Upper lobe of left lung (tissue), 6 donors: Measurements from ENCODE around the gene THBS1. TPM values are rescaled to one million over a fixed set of nuclear protein-coding genes. Genes with fewer than 3 reads are reported as not detected.

Experiments
- ATAC-seq, 2 donors: fragments of 200-7000 bp; cut with Tn5 transposase; one replicate each; pipeline ENCODE4 v1.9.1; 2022; ENCODE audit warnings: mild to moderate bottlenecking in 2 of 2, moderate library complexity in 2 of 2; ENCODE audit not compliant: low FRiP score in 2 of 2
- DNase-seq, 2 donors: peaks; one replicate each; pipeline ENCODE4 v3.0.0-alpha.2; 2019 to 2020
- H3K27ac ChIP-seq, 4 donors: fragments of 200-600 bp; sonication (generic); one replicate each; pipeline ENCODE4 v1.5.1; 2016 to 2019
- H3K27me3 ChIP-seq, 4 donors: fragments of 200-600 bp; sonication (generic); one replicate each; pipeline ENCODE4 v1.5.1; 2017 to 2019
- H3K36me3 ChIP-seq, 4 donors: fragments of 200-600 bp; sonication (generic); one replicate each; pipeline ENCODE4 v1.5.1; 2016 to 2019
- H3K4me1 ChIP-seq, 4 donors: fragments of 200-600 bp; sonication (generic); one replicate each; pipeline ENCODE4 v1.5.1; 2018 to 2019
- H3K4me3 ChIP-seq, 4 donors: fragments of 200-600 bp; sonication (generic); one replicate each; pipeline ENCODE4 v1.5.1; 2017 to 2019; ENCODE audit warnings: mild to moderate bottlenecking in 2 of 4, moderate library complexity in 1 of 4
- H3K9me3 ChIP-seq, 4 donors: fragments of 200-600 bp; sonication (generic); one replicate each; pipeline ENCODE4 v1.5.1; 2018 to 2019
- CTCF ChIP-seq, 6 experiments: fragments of 450-650 bp in 4 of 6; fragments of 200-600 bp in 2 of 6; sonication (generic) in 2 of 6; IDR thresholded peaks; one replicate each; pipeline ENCODE4 v1.5.1; 2016 to 2019; ENCODE audit warnings: antibody characterized with exemption in 6 of 6
- EP300 ChIP-seq, 4 donors: sonication (generic); formaldehyde crosslinking; IDR thresholded peaks; one replicate each; pipeline ENCODE4 v1.5.1; 2017; ENCODE audit warnings: antibody characterized with exemption in 4 of 4, control low read depth in 2 of 4
- POLR2A ChIP-seq, 4 donors: fragments of 450-650 bp; IDR thresholded peaks; one replicate each; pipeline ENCODE4 v1.5.1; 2016 to 2017; ENCODE audit warnings: antibody characterized with exemption in 4 of 4, mild to moderate bottlenecking in 2 of 4
- POLR2AphosphoS5 ChIP-seq, 2 donors: sonication (generic); formaldehyde crosslinking; IDR thresholded peaks; one replicate each; pipeline ENCODE4 v1.5.1; 2017; ENCODE audit warnings: antibody characterized with exemption in 2 of 2
- WGBS, 2 donors: methylation state at CpG; one replicate each; pipeline ENCODE4 v1.1.5; 2017 to 2018; 5-methylcytosine and 5-hydroxymethylcytosine counted together
- total RNA-seq, 6 donors: library from RNA; depleted of rRNA in 4 of 6; stranded (reverse); fragments of >200 nt in 4 of 6; gene quantifications; one replicate each; pipeline versions ENCODE4 v1.1.0 to v1.2.1, GENCODE V29; 2016 to 2021
- donor health status: DM: no; HTN: no; CAD: no; lungs with moderate emphysema.
- donor health status: DM: no; HTN: yes; CAD: no; lungs with severe emphysema.

The THBS1 gene
- total RNA-seq, 6 donors from 2014 or later = 405 to 497 (median 457) TPM

GRCh38 chr15:39558421-39558820, 22.5 kb upstream of the THBS1 start:
- H3K36me3 ChIP-seq = no peaks in the 10 kb centered on the region
- ATAC-seq (no peak), DNase-seq (no peak)
- no peaks in the 10 kb centered on the region for H3K4me1 ChIP-seq
- TF ChIP-seq CTCF (IDR thresholded peaks at IDR 0.05) = no peak
- TF ChIP-seq POLR2A (IDR thresholded peaks at IDR 0.05) = no peak
- TF ChIP-seq POLR2AphosphoS5 (IDR thresholded peaks at IDR 0.05) = no peak
- TF ChIP-seq EP300 (IDR thresholded peaks at IDR 0.05) = no peak
- no peak overlapping the region for H3K27ac ChIP-seq
- H3K9me3 ChIP-seq = no peaks in the 10 kb centered on the region
- 81 to 87% methylated on average over 3 of the region's 3 CpGs for WGBS, 2 donors
- H3K4me3 ChIP-seq = no peak overlapping the region
- H3K27me3 ChIP-seq = no peaks in the 10 kb centered on the region

- ATAC-seq (no peak), DNase-seq (no peak)
- Histone ChIP-seq H3K36me3 (no peaks in the 10 kb centered on the region), H3K4me1 (no peaks in the 10 kb centered on the region), H3K27ac (no peak overlapping the region), H3K9me3 (no peaks in the 10 kb centered on the region), H3K27me3 (no peaks in the 10 kb centered on the region), H3K4me3 (no peak overlapping the region)
- 85 to 88% methylated on average over 4 of the region's 4 CpGs for WGBS, 2 donors
- TF ChIP-seq POLR2A (IDR thresholded peaks at IDR 0.05) (no peak), EP300 (IDR thresholded peaks at IDR 0.05) (no peak), CTCF (IDR thresholded peaks at IDR 0.05) (no peak), POLR2AphosphoS5 (IDR thresholded peaks at IDR 0.05) (no peak)
These were observed 15.8 kb upstream of the THBS1 start for GRCh38 chr15:39564972-39565665.

DNA sequence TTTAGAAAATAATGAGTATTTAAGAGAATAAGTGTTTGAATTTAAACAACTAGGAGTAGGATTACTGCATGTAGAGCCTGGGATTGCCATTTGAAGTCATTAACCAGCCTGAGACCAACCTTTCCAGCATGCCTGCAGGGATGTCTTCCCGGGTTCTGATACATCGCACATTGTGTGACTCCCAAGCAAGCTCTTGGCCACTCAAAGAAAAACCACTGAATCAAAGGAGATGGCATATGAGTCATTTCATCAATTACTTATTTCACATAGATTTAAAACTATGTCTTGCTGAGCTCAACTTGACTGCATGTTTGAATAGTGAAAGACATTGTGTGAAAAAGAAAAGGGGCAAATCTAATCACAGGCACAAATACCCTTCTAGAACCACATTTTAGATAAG, 15.0 kb upstream of the THBS1 start:
- WGBS, 2 donors = 91 to 100% methylated on average over 2 of the region's 2 CpGs
- Histone ChIP-seq H3K27ac (no peak overlapping the region), H3K36me3 (no peaks in the 10 kb centered on the region), H3K4me3 (no peak overlapping the region), H3K4me1 (no peaks in the 10 kb centered on the region), H3K27me3 (no peaks in the 10 kb centered on the region), H3K9me3 (no peaks in the 10 kb centered on the region)
- DNase-seq (no peak), ATAC-seq (no peak)
- TF ChIP-seq CTCF (IDR thresholded peaks at IDR 0.05) (no peak), POLR2A (IDR thresholded peaks at IDR 0.05) (no peak), EP300 (IDR thresholded peaks at IDR 0.05) (no peak), POLR2AphosphoS5 (IDR thresholded peaks at IDR 0.05) (no peak)

- H3K4me1 ChIP-seq = peaks cover 0 to 5% (median 0%) of the 10 kb centered on the region in 4 donors
- no peak overlapping the region for H3K27ac ChIP-seq
- DNase-seq (no peak), ATAC-seq (no peak)
- H3K36me3 ChIP-seq = no peaks in the 10 kb centered on the region
- no peaks in the 10 kb centered on the region for H3K9me3 ChIP-seq
- 92% methylated on average over 2 of the region's 2 CpGs for WGBS, 2 donors
- TF ChIP-seq POLR2AphosphoS5 (IDR thresholded peaks at IDR 0.05) (no peak), EP300 (IDR thresholded peaks at IDR 0.05) (no peak), CTCF (IDR thresholded peaks at IDR 0.05) (no peak), POLR2A (IDR thresholded peaks at IDR 0.05) (no peak)
- H3K27me3 ChIP-seq = no peaks in the 10 kb centered on the region
- no peak overlapping the region for H3K4me3 ChIP-seq
These were observed 7.6 kb upstream of the THBS1 start for GRCh38 chr15:39573287-39573686.

DNA sequence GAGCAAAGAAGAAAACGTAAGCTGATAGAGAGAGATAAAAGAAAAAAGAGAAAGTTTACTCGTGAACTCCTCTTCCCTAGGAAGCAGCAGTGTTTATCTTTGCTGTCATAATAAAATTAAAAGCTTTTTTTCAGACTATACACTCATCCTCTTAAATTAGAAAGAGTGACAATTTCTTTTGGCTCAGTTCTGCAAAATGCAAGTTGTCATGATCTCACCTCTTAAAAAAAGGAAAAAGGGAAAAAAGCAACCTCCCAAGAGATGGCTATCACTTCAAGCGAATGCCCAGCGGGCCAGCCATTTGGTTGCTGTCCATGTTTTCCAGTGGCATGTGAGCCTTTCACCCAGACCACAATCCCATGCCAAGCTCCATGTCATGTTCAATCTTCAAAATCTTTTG, 7.0 kb upstream of the THBS1 start:
- peak in 1 of 2 donors; percentile 81 for ATAC-seq
- 50 to 53% methylated on average over 4 of the region's 4 CpGs for WGBS, 2 donors
- TF ChIP-seq POLR2A (IDR thresholded peaks at IDR 0.05) (no peak), EP300 (IDR thresholded peaks at IDR 0.05) (no peak), POLR2AphosphoS5 (IDR thresholded peaks at IDR 0.05) (no peak), CTCF (IDR thresholded peaks at IDR 0.05) (no peak)

More for the DNA sequence above, 7.0 kb upstream of the THBS1 start:
- Histone ChIP-seq H3K27me3 (no peaks in the 10 kb centered on the region), H3K36me3 (no peaks in the 10 kb centered on the region), H3K9me3 (no peaks in the 10 kb centered on the region), H3K4me1 (peaks cover 0 to 5% (median under 1%) of the 10 kb centered on the region in 4 donors), H3K27ac (no peak overlapping the region), H3K4me3 (no peak overlapping the region)
- DNase-seq = no peak
